OCI-LY1 (cell line): ENCODE data around the gene GLS.

Source experiments
- EZH2 ChIP-seq: fragments of 200-600 bp; sonication (generic), shearing (Covaris generic); IDR thresholded peaks from 2 replicates; pipeline ENCODE4 v1.8.0; 2017; ENCODE audit warnings: borderline replicate concordance, mixed run types, mild to moderate bottlenecking, antibody characterized with exemption, low read length, moderate library complexity, mixed read lengths
- TF ChIP-seq, protein P1 (sequence below): fragments of 200-600 bp; sonication (generic), shearing (Covaris generic); IDR thresholded peaks from 2 replicates; pipeline ENCODE4 v1.5.1; 2017; ENCODE audit warnings: mild to moderate bottlenecking, antibody characterized with exemption, low read length, moderate library complexity, mixed read lengths

DNA sequence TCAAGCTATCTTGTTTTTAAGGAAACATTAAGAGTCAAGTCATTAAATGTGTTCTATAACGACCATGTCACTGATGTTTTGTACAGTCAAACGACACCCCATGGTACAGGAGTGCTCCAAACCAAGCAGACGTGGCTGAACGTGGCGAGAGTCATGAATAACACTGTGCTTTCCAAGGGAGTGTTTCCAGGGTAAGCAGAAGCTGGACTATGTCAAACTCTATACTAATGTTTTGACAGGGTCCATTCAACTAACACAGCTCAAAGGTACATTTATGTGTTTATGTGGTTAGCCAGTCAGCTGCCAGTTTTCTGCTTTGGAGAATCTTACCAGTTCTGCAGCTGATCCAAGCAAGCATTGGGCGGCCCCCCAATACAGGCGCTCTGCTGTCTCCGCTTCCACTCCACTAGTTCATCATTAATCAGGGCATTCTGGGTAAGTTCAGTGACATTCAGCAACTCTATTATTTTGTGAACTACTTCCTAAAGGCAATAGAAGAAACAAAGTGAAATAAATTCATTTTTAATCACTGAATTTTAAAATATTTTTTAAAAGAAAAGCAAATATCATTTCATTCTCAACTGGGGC lies 117.0 kb downstream of the GLS start:
- TF ChIP-seq, protein P1, sequence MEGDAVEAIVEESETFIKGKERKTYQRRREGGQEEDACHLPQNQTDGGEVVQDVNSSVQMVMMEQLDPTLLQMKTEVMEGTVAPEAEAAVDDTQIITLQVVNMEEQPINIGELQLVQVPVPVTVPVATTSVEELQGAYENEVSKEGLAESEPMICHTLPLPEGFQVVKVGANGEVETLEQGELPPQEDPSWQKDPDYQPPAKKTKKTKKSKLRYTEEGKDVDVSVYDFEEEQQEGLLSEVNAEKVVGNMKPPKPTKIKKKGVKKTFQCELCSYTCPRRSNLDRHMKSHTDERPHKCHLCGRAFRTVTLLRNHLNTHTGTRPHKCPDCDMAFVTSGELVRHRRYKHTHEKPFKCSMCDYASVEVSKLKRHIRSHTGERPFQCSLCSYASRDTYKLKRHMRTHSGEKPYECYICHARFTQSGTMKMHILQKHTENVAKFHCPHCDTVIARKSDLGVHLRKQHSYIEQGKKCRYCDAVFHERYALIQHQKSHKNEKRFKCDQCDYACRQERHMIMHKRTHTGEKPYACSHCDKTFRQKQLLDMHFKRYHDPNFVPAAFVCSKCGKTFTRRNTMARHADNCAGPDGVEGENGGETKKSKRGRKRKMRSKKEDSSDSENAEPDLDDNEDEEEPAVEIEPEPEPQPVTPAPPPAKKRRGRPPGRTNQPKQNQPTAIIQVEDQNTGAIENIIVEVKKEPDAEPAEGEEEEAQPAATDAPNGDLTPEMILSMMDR: no peak
- no peak for TF ChIP-seq EZH2
